ENCODE data around the gene B3GALT6.
A peak's percentile ranks its signal among the peaks of the same experiment; 100 is the strongest.
"Not testable (repeated sequence)": the region's sequence is repeated elsewhere in the genome, so short reads cannot be mapped to it uniquely, and the experiment has no call there.

The B3GALT6 gene

DNA sequence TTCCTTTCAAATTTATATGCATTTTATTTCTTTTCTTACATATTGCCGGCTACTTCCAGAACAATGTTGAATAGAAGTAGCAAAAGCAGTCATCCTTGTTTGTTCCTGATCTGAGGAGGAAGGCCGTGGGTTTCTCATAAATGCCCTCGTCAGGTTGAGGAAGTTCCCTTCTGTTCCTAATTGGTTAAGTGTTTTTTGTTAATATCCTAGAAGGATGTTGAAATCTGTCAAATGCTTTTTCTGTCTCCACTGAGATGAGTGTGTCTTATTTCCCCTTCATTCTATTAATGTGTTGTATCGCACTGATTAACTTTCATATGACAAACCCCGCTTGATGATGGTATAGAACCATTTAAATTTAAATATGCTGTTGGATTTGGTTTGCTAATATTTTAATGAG is 42.9 kb upstream of the B3GALT6 start:
- Histone ChIP-seq H3K4me3 (replicated peaks; ENCODE audit: insufficient read depth, low read length) (no peak overlapping the region), H3K27ac (replicated peaks) (no peak overlapping the region), H3K27me3 (ENCODE audit: insufficient read depth, poor library complexity, severe bottlenecking) (no peaks in the 10 kb centered on the region)
- TF ChIP-seq GABPA (IDR thresholded peaks at IDR 0.05; ENCODE audit: low read depth), result no peak
- no peak for TF ChIP-seq POLR2AphosphoS5 (IDR thresholded peaks at IDR 0.05; ENCODE audit: low read depth)
- TF ChIP-seq, protein P1, sequence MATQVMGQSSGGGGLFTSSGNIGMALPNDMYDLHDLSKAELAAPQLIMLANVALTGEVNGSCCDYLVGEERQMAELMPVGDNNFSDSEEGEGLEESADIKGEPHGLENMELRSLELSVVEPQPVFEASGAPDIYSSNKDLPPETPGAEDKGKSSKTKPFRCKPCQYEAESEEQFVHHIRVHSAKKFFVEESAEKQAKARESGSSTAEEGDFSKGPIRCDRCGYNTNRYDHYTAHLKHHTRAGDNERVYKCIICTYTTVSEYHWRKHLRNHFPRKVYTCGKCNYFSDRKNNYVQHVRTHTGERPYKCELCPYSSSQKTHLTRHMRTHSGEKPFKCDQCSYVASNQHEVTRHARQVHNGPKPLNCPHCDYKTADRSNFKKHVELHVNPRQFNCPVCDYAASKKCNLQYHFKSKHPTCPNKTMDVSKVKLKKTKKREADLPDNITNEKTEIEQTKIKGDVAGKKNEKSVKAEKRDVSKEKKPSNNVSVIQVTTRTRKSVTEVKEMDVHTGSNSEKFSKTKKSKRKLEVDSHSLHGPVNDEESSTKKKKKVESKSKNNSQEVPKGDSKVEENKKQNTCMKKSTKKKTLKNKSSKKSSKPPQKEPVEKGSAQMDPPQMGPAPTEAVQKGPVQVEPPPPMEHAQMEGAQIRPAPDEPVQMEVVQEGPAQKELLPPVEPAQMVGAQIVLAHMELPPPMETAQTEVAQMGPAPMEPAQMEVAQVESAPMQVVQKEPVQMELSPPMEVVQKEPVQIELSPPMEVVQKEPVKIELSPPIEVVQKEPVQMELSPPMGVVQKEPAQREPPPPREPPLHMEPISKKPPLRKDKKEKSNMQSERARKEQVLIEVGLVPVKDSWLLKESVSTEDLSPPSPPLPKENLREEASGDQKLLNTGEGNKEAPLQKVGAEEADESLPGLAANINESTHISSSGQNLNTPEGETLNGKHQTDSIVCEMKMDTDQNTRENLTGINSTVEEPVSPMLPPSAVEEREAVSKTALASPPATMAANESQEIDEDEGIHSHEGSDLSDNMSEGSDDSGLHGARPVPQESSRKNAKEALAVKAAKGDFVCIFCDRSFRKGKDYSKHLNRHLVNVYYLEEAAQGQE (IDR thresholded peaks at IDR 0.05; ENCODE audit: insufficient replicate concordance, low read depth), result no peak
- peak; percentile 29; the same call in 1 of the 2 replicates for TF ChIP-seq SPI1 (IDR thresholded peaks at IDR 0.05; ENCODE audit: borderline replicate concordance, low read depth)
- TF ChIP-seq, protein P2, sequence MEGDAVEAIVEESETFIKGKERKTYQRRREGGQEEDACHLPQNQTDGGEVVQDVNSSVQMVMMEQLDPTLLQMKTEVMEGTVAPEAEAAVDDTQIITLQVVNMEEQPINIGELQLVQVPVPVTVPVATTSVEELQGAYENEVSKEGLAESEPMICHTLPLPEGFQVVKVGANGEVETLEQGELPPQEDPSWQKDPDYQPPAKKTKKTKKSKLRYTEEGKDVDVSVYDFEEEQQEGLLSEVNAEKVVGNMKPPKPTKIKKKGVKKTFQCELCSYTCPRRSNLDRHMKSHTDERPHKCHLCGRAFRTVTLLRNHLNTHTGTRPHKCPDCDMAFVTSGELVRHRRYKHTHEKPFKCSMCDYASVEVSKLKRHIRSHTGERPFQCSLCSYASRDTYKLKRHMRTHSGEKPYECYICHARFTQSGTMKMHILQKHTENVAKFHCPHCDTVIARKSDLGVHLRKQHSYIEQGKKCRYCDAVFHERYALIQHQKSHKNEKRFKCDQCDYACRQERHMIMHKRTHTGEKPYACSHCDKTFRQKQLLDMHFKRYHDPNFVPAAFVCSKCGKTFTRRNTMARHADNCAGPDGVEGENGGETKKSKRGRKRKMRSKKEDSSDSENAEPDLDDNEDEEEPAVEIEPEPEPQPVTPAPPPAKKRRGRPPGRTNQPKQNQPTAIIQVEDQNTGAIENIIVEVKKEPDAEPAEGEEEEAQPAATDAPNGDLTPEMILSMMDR (IDR thresholded peaks at IDR 0.05; ENCODE audit: insufficient read depth, low read length), result no peak
- peak in 1 of 2 experiments; percentile 61 for DNase-seq (ENCODE audit: low read depth in 1 of 2, low spot score in 1 of 2)

DNA sequence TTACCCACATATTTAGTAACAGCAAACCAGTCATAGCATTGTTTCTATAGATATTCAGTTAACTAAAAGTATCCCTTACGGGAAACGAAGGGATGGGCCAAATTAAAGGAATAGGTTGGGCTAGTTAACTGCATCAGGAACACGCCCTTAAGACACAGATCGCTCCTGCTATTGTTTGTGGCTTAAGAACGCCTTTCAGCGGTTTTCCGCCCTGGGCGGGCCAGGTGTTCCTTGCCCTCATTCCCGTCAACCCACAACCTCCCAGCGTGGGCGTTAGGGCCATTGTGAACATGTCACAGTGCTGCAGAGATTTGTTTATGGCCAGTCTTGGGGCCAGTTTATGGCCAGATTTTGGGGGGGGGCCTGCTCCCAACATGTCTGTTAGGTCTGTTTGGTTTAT is 40.3 kb upstream of the B3GALT6 start:
- Histone ChIP-seq H3K4me3 (replicated peaks; ENCODE audit: insufficient read depth, low read length) (no peak overlapping the region), H3K27me3 (ENCODE audit: insufficient read depth, poor library complexity, severe bottlenecking) (no peaks in the 10 kb centered on the region), H3K27ac (replicated peaks) (no peak overlapping the region)
- DNase-seq (ENCODE audit: low read depth in 1 of 2, low spot score in 1 of 2), result no peak
- TF ChIP-seq, protein P2 (IDR thresholded peaks at IDR 0.05; ENCODE audit: insufficient read depth, low read length), result no peak
- TF ChIP-seq POLR2AphosphoS5 (IDR thresholded peaks at IDR 0.05; ENCODE audit: low read depth), result no peak
- TF ChIP-seq, protein P1 (IDR thresholded peaks at IDR 0.05; ENCODE audit: insufficient replicate concordance, low read depth), result no peak
- TF ChIP-seq GABPA (IDR thresholded peaks at IDR 0.05; ENCODE audit: low read depth), result no peak
- TF ChIP-seq SPI1 (IDR thresholded peaks at IDR 0.05; ENCODE audit: borderline replicate concordance, low read depth), result no peak

DNA sequence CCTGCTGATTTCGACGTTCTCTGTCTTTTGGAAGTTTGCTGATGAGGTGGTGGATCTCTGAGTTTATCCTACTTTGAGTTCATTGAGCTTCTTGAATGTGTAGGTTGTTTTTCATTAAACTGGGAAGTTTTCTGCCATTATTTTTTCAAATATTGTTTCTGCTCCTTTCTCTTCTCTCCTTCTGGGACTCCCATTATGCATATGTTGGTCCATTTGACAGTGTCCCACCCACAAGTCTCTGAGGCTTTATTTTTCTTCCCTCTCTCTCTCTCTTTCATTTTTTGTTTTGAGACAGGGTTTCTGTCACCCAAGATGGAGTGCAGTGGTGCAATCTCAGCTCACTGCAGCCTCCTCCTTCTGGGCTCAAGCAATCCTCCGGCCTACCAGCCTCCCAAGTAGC is 37.3 kb upstream of the B3GALT6 start:
- DNase-seq (ENCODE audit: low read depth in 1 of 2, low spot score in 1 of 2), result no peak

DNA sequence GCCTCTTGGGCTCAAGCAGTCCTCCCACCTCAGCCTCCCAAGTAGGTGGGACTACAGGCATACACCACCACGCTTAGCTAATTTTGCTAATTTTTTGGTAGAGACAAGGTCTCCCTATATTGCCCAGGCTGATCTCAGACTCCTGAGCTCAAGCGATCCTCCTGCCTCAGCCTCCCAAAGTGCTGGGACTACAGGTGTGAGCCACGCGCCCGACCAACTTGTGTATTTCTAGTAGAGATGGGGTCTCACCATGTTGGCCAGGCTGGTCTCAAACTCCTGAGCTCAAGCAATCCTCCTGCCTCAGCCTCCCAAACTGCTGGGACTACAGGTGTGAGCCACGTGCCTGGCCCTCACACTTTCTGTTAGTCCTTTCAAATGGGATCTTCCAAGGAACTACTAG is 36.3 kb upstream of the B3GALT6 start:
- H3K27ac ChIP-seq (replicated peaks); H3K4me3 ChIP-seq (replicated peaks; ENCODE audit: insufficient read depth, low read length); DNase-seq (ENCODE audit: low read depth in 1 of 2, low spot score in 1 of 2): not testable (repeated sequence)
- H3K27me3 ChIP-seq (ENCODE audit: insufficient read depth, poor library complexity, severe bottlenecking), result peaks cover 15% of the 10 kb centered on the region

More for the DNA sequence above, 37.3 kb upstream of the B3GALT6 start:
- Histone ChIP-seq H3K4me3 (replicated peaks; ENCODE audit: insufficient read depth, low read length) (no peak overlapping the region), H3K27me3 (ENCODE audit: insufficient read depth, poor library complexity, severe bottlenecking) (peaks cover 6% of the 10 kb centered on the region), H3K27ac (replicated peaks) (no peak overlapping the region)
- TF ChIP-seq SPI1 (IDR thresholded peaks at IDR 0.05; ENCODE audit: borderline replicate concordance, low read depth) (no peak), POLR2AphosphoS5 (IDR thresholded peaks at IDR 0.05; ENCODE audit: low read depth) (no peak), GABPA (IDR thresholded peaks at IDR 0.05; ENCODE audit: low read depth) (no peak)
- TF ChIP-seq, protein P1 (IDR thresholded peaks at IDR 0.05; ENCODE audit: insufficient replicate concordance, low read depth), result no peak
- TF ChIP-seq, protein P2 (IDR thresholded peaks at IDR 0.05; ENCODE audit: insufficient read depth, low read length), result no peak

Measured in HL-60 (cell line).